GM23248 (cell line): ENCODE results near the gene CSF1R.

Source experiments
- EZH2 ChIP-seq: fragments of 200-600 bp; sonication (generic); IDR thresholded peaks from 2 replicates; pipeline ENCODE4 v1.6.1; 2018; ENCODE audit warnings: antibody characterized with exemption, mild to moderate bottlenecking; ENCODE audit not compliant: insufficient read depth, poor library complexity, severe bottlenecking
- EZH2phosphoT487 ChIP-seq: fragments of 200-600 bp; sonication (generic); IDR thresholded peaks from 2 replicates; pipeline ENCODE4 v1.6.1; 2018; ENCODE audit warnings: antibody characterized with exemption, moderate library complexity, mild to moderate bottlenecking, low read depth; ENCODE audit not compliant: insufficient read depth

- TF ChIP-seq EZH2: no peak
- no peak for TF ChIP-seq EZH2phosphoT487
These were observed 61.9 kb downstream of the CSF1R start for GRCh38 chr5:150024346-150024984.
